Measurements from ENCODE around the gene NAT10. TPM values are rescaled to one million over a fixed set of nuclear protein-coding genes. Genes with fewer than 3 reads are reported as not detected.

NAT10 gene
- total RNA-seq, 1 experiment from 2014 or later: 103 TPM

- no peak overlapping the region for H4K5ac ChIP-seq (ENCODE audit: insufficient read length, low read depth, low read length)
- H3K79me1 ChIP-seq (ENCODE audit: insufficient read depth, low read depth, low read length, poor library complexity, severe bottlenecking): no peaks in the 10 kb centered on the region
- TF ChIP-seq CTCF (conservative IDR thresholded peaks at IDR 0.05): no peak
- no peak overlapping the region for H2AFZ ChIP-seq (ENCODE audit: low read length)
- H4K20me1 ChIP-seq (ENCODE audit: control insufficient read depth, insufficient read depth, insufficient read length): no peaks in the 10 kb centered on the region
- no peak overlapping the region for H2BK120ac ChIP-seq (ENCODE audit: low read depth, low read length, poor library complexity, severe bottlenecking)
- no peak overlapping the region for H3K4me2 ChIP-seq (ENCODE audit: insufficient read depth, insufficient read length, low read length)
- Mint-ChIP-seq H3K4me1 (peaks cover 6 to 10% of the 10 kb centered on the region in 2 experiments), H3K4me3 (no peak overlapping the region), H3K9me3 (no peaks in the 10 kb centered on the region), H3K27me3 (ENCODE audit: low read depth) (peaks cover 2% of the 10 kb centered on the region), H3K36me3 (ENCODE audit: insufficient read depth in 1 of 3, low read depth in 3 of 3) (no peaks in the 10 kb centered on the region; a peak in 1 of 7 replicates), H3K27ac (no peak overlapping the region)
- no peak overlapping the region for H3K27ac ChIP-seq (ENCODE audit: insufficient read length, low read depth, low read length)
- H3K4ac ChIP-seq (ENCODE audit: low read depth, low read length): no peak overlapping the region
- H3K14ac ChIP-seq (ENCODE audit: insufficient read depth, low read length): no peak overlapping the region
- no peak for DNase-seq
- no peaks in the 10 kb centered on the region for H3K79me2 ChIP-seq (ENCODE audit: insufficient read depth, low read length)
- H2BK15ac ChIP-seq (ENCODE audit: low read depth, low read length): no peak overlapping the region
- no peak overlapping the region for H3K23ac ChIP-seq (ENCODE audit: insufficient read length, low read depth, low read length)
- H4K8ac ChIP-seq (replicated peaks; ENCODE audit: insufficient read length, low read depth, low read length): no peak overlapping the region
- no peak overlapping the region for H4K91ac ChIP-seq (ENCODE audit: insufficient read length, low read depth, low read length)
- no peak overlapping the region for H3K18ac ChIP-seq (ENCODE audit: insufficient read length, low read depth, low read length)
- H2BK20ac ChIP-seq (ENCODE audit: low read depth, low read length, poor library complexity, severe bottlenecking): no peak overlapping the region
- H3K4me1 ChIP-seq (ENCODE audit: insufficient read depth, low read length): no peaks in the 10 kb centered on the region
- H3K9ac ChIP-seq (ENCODE audit: extremely low read depth, insufficient read length, low read length): no peak overlapping the region
- no peak overlapping the region for H2BK12ac ChIP-seq (ENCODE audit: insufficient read length, low read depth, low read length)
- no peaks in the 10 kb centered on the region for H3K23me2 ChIP-seq (ENCODE audit: insufficient read length, low read depth, low read length, poor library complexity, severe bottlenecking)
- H3K9me3 ChIP-seq (ENCODE audit: control insufficient read depth, low read depth, low read length): no peaks in the 10 kb centered on the region
- no peak overlapping the region for H2BK5ac ChIP-seq (ENCODE audit: insufficient read length, low read length)
- no peak overlapping the region for H2AK5ac ChIP-seq (ENCODE audit: insufficient read length, low read length)
- no CpG with 5 or more reads among the region's 7 CpGs for WGBS (ENCODE audit: extremely low coverage, insufficient read length, low lambda C conversion rate)
- no peaks in the 10 kb centered on the region; the same call in 1 of the 2 replicates for H3K27me3 ChIP-seq (ENCODE audit: insufficient read depth, low read length)
- H3T11ph ChIP-seq (ENCODE audit: low read length): no peak overlapping the region
- H3K56ac ChIP-seq (ENCODE audit: insufficient read length, low read depth, low read length): no peak overlapping the region
Measured at GRCh38 chr11:34175284-34176019, 70.0 kb downstream of the NAT10 start.

Measured in H9 (cell line).